Keratinocyte (primary cell): ENCODE measurements around the gene TGFBR1. TPM values are rescaled to one million over a fixed set of nuclear protein-coding genes. Genes with fewer than 3 reads are reported as not detected.

Source experiments
- DNase-seq: peaks from one replicate; pipeline ENCODE4 v3.0.0-alpha.2; 2011; ENCODE audit warnings: low read depth, missing footprints, low spot score
- FAIRE-seq: peaks from 2 replicates; lab custom pipeline; 2011; peaks lifted over from hg19 to GRCh38; lab: Jason Lieb, UNC
- H2AFZ ChIP-seq: 2 replicates; pipeline ENCODE4 v1.6.0; 2012; ENCODE audit warnings: low read length, control low read depth, inconsistent platforms; ENCODE audit not compliant: control insufficient read depth
- H3K27ac ChIP-seq: 2 replicates; pipeline ENCODE4 v1.5.1; 2011; ENCODE audit warnings: low read length; ENCODE audit not compliant: control insufficient read depth, insufficient read depth
- H3K27me3 ChIP-seq: 3 replicates; pipeline ENCODE4 v1.6.0; 2011; ENCODE audit warnings: low read length; ENCODE audit not compliant: control insufficient read depth, insufficient read depth; ENCODE audit errors: extremely low read depth
- H3K36me3 ChIP-seq, 2 experiments: 2 replicates in 1 of 2; 3 replicates in 1 of 2; pipeline ENCODE4 v1.5.1; 2011; ENCODE audit warnings: low read length in 2 of 2, mild to moderate bottlenecking in 1 of 2; ENCODE audit not compliant: control insufficient read depth in 2 of 2, insufficient read depth in 2 of 2; ENCODE audit errors: extremely low read depth in 1 of 2
- H3K4me1 ChIP-seq: 3 replicates; pipeline ENCODE4 v1.5.1; 2011; ENCODE audit warnings: low read length; ENCODE audit not compliant: control insufficient read depth, insufficient read depth; ENCODE audit errors: extremely low read depth
- H3K4me2 ChIP-seq: 3 replicates; pipeline ENCODE4 v1.6.0; 2011; ENCODE audit warnings: low read depth, low read length; ENCODE audit not compliant: control insufficient read depth, insufficient read depth; ENCODE audit errors: extremely low read depth
- H3K4me3 ChIP-seq, 3 experiments: fragments of 200-600 bp in 1 of 3; sonication (generic) in 1 of 3; 2 replicates in 2 of 3; 3 replicates in 1 of 3; pipeline ENCODE4 v1.5.1; 2011 to 2016; ENCODE audit warnings: low read length in 3 of 3, mild to moderate bottlenecking in 3 of 3, control low read depth in 2 of 3, inconsistent platforms in 1 of 3, low read depth in 1 of 3, mixed read lengths in 1 of 3, mixed run types in 1 of 3, moderate library complexity in 1 of 3; ENCODE audit not compliant: control insufficient read depth in 2 of 3, insufficient read depth in 2 of 3; ENCODE audit errors: extremely low read depth in 1 of 3
- H3K79me2 ChIP-seq: 2 replicates; pipeline ENCODE4 v1.6.0; 2012; ENCODE audit warnings: low read length; ENCODE audit not compliant: control insufficient read depth, insufficient read depth
- H3K9ac ChIP-seq: 3 replicates; pipeline ENCODE4 v1.6.0; 2011; ENCODE audit warnings: low read length; ENCODE audit not compliant: control insufficient read depth, insufficient read depth; ENCODE audit errors: extremely low read depth
- H3K9me1 ChIP-seq: 3 replicates; pipeline ENCODE4 v1.6.0; 2011; ENCODE audit warnings: low read length; ENCODE audit not compliant: control insufficient read depth, insufficient read depth; ENCODE audit errors: extremely low read depth
- H3K9me3 ChIP-seq: 2 replicates; pipeline ENCODE4 v1.5.1; 2012; ENCODE audit warnings: low read depth, low read length; ENCODE audit not compliant: control insufficient read depth
- H4K20me1 ChIP-seq: 3 replicates; pipeline ENCODE4 v1.6.0; 2011; ENCODE audit warnings: low read length; ENCODE audit not compliant: control insufficient read depth, insufficient read depth; ENCODE audit errors: extremely low read depth
- CTCF ChIP-seq, 3 experiments: IDR thresholded peaks in 1 of 3; conservative IDR thresholded peaks in 1 of 3; optimal IDR thresholded peaks in 1 of 3; 2 replicates in 2 of 3; 3 replicates in 1 of 3; pipeline versions ENCODE3 to v1.5.1; 2011; ENCODE audit warnings: low read length in 3 of 3, mild to moderate bottlenecking in 3 of 3, moderate library complexity in 2 of 3, control low read depth in 1 of 3, inconsistent platforms in 1 of 3; ENCODE audit not compliant: insufficient read depth in 2 of 3; ENCODE audit errors: extremely low read depth in 1 of 3
- EZH2 ChIP-seq: IDR thresholded peaks from one replicate; pipeline ENCODE4 v1.6.1; 2012; ENCODE audit warnings: inconsistent platforms, mild to moderate bottlenecking, low read length, moderate library complexity
- dilution Hi-C: fragments of 300-500 bp; cut with MboI; formaldehyde crosslinking; loops from one replicate; pipeline ENCODE4 v1.7.0; 2020; ENCODE audit warnings: low sequenced_read_pairs; ENCODE audit not compliant: extremely low pct_ligation_motif_present
- polyA plus RNA-seq, 5 experiments: library from polyadenylated mRNA; depleted of rRNA in 3 of 5; stranded (reverse) in 3 of 5; stranded (forward) in 1 of 5; unstranded in 1 of 5; fragments of >200 nt; gene quantifications; 1 replicate in 1 of 5; 2 replicates in 3 of 5; 3 replicates in 1 of 5; pipeline versions ENCODE4 v1.2.1 to v1.2.3, GENCODE V29; 2011 to 2012; ENCODE audit warnings: missing spikeins in 2 of 5, low read depth in 1 of 5, low replicate concordance in 1 of 5

TGFBR1 gene
- polyA plus RNA-seq, 1 donor (not counting 4 experiments of a cell fraction or from before 2014, with no cell fraction given), result 55.0 TPM

GRCh38 chr9:99150451-99151171, 45.7 kb downstream of the TGFBR1 start:
- Histone ChIP-seq H3K36me3 (peaks cover 6 to 18% of the 10 kb centered on the region in 2 experiments), H4K20me1 (no peaks in the 10 kb centered on the region), H2AFZ (no peak overlapping the region), H3K9me1 (no peaks in the 10 kb centered on the region), H3K9me3 (no peaks in the 10 kb centered on the region), H3K27me3 (no peaks in the 10 kb centered on the region), H3K4me1 (no peaks in the 10 kb centered on the region), H3K4me2 (no peak overlapping the region), H3K9ac (no peak overlapping the region), H3K79me2 (no peaks in the 10 kb centered on the region), H3K27ac (no peak overlapping the region), H3K4me3 (no peak overlapping the region)
- TF ChIP-seq EZH2 (no peak), CTCF (optimal IDR thresholded peaks at IDR 0.05 in 1 of 3, IDR thresholded peaks at IDR 0.05 in 1 of 3, conservative IDR thresholded peaks at IDR 0.05 in 1 of 3; ENCODE audit: extremely low read depth in 1 of 3, insufficient read depth in 2 of 3, low read length in 3 of 3) (no peak)
- dilution Hi-C loops, result no loop called here
- FAIRE-seq (peak; percentile 51), DNase-seq (no peak)

GRCh38 chr9:99154356-99154755, 49.4 kb downstream of the TGFBR1 start:
- Histone ChIP-seq H3K36me3 (peaks cover 2 to 11% of the 10 kb centered on the region in 2 experiments), H3K79me2 (no peaks in the 10 kb centered on the region), H2AFZ (no peak overlapping the region), H3K9ac (no peak overlapping the region), H3K4me3 (no peak overlapping the region), H3K9me3 (no peaks in the 10 kb centered on the region), H4K20me1 (no peaks in the 10 kb centered on the region), H3K27ac (no peak overlapping the region), H3K4me2 (no peak overlapping the region), H3K27me3 (no peaks in the 10 kb centered on the region), H3K9me1 (no peaks in the 10 kb centered on the region), H3K4me1 (no peaks in the 10 kb centered on the region)
- dilution Hi-C loops, result no loop called here
- no peak for FAIRE-seq
- no peak for DNase-seq
- TF ChIP-seq CTCF (optimal IDR thresholded peaks at IDR 0.05 in 1 of 3, IDR thresholded peaks at IDR 0.05 in 1 of 3, conservative IDR thresholded peaks at IDR 0.05 in 1 of 3; ENCODE audit: extremely low read depth in 1 of 3, insufficient read depth in 2 of 3, low read length in 3 of 3), result no peak
- no peak for TF ChIP-seq EZH2
